ENCODE results near the gene FGF3.
"Not testable (repeated sequence)": the region's sequence is repeated elsewhere in the genome, so short reads cannot be mapped to it uniquely, and the experiment has no call there.

FGF3 gene

DNA sequence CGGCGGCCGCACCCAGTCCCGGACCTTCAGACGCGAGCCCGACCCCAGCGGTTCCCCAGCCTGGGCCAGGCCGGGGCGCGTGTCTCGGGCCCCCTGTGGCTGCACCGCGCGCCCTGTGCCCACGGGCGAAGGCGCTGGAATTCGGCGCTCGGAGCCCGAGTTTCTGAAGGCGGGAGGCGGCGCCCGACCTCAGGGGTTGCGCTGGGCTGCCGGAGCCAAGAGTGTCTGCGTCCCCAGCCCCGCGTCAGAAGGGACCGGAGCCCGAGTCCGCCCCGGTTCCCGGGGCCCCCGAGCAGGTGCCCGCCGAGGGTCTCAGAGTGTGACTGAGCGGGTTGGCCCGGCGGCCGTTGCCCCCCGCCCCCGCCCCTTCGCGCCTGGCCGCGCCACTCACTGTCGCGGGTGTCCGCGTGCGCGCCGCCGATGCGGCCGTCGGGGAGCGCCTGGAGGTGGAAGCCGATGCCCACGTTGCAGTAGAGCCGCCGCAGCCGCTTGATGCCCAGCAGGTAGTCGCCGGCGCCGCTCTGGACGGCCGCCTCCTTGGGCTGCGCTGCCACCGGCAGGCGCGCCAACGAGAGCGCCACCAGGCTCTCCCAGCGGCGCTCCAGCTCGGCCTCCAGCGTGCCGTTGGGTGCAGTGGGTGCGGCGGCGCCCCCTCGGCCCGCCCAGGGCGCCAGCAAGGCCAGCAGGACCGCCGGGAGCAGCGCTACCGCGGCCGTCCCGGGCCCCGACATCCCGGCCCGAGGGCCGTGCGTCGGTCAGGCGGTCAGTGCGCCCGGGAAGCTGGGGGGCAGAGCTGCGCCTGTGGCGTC, 44.7 kb downstream of the FGF3 start:
- DNase-seq (ENCODE audit: low read depth): no peak
- TF ChIP-seq, protein P1, sequence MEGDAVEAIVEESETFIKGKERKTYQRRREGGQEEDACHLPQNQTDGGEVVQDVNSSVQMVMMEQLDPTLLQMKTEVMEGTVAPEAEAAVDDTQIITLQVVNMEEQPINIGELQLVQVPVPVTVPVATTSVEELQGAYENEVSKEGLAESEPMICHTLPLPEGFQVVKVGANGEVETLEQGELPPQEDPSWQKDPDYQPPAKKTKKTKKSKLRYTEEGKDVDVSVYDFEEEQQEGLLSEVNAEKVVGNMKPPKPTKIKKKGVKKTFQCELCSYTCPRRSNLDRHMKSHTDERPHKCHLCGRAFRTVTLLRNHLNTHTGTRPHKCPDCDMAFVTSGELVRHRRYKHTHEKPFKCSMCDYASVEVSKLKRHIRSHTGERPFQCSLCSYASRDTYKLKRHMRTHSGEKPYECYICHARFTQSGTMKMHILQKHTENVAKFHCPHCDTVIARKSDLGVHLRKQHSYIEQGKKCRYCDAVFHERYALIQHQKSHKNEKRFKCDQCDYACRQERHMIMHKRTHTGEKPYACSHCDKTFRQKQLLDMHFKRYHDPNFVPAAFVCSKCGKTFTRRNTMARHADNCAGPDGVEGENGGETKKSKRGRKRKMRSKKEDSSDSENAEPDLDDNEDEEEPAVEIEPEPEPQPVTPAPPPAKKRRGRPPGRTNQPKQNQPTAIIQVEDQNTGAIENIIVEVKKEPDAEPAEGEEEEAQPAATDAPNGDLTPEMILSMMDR (IDR thresholded peaks at IDR 0.05; ENCODE audit: low read length, missing control alignments): no peak
- no peak overlapping the region for H3K4me3 ChIP-seq (replicated peaks; ENCODE audit: low read depth, low read length)

- DNase-seq (ENCODE audit: low read depth): no peak
- H3K4me3 ChIP-seq (replicated peaks; ENCODE audit: low read depth, low read length): no peak overlapping the region
- TF ChIP-seq, protein P1 (IDR thresholded peaks at IDR 0.05; ENCODE audit: low read length, missing control alignments): no peak
Measured at GRCh38 chr11:69773626-69774353, 45.4 kb downstream of the FGF3 start.

GRCh38 chr11:69771466-69771865, 47.8 kb downstream of the FGF3 start:
- no peak for DNase-seq (ENCODE audit: low read depth)
- TF ChIP-seq, protein P1 (IDR thresholded peaks at IDR 0.05; ENCODE audit: low read length, missing control alignments): no peak
- no peak overlapping the region for H3K4me3 ChIP-seq (replicated peaks; ENCODE audit: low read depth, low read length)

GRCh38 chr11:69770540-69770939, 48.7 kb downstream of the FGF3 start:
- DNase-seq (ENCODE audit: low read depth): no peak
- TF ChIP-seq, protein P1 (IDR thresholded peaks at IDR 0.05; ENCODE audit: low read length, missing control alignments): no peak
- no peak overlapping the region for H3K4me3 ChIP-seq (replicated peaks; ENCODE audit: low read depth, low read length)

DNA sequence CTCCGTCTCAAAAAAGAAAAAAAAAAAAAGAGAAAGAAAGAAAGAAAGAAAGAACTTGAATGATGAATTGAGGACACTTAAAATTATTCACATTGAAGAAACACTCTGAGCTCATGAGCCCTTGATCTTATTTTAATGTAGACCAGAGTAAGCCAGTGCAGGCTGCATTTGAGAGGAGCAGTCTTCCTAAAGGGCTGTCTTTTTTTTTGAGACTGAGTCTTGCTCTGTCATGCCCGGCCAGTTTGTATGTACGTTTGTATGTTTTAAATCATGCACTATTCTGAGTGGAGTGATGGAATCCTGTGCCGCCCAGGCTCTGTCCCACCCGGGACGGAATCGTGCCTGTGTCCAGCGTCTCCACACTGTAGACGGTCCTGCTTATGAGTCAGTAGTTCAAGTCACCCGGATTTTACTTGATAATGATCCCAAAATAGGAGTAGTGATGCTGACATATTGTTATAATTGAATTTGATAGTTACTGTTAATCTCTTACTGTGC, 53.7 kb downstream of the FGF3 start:
- TF ChIP-seq, protein P1 (IDR thresholded peaks at IDR 0.05; ENCODE audit: low read length, missing control alignments): no peak
- H3K4me3 ChIP-seq (replicated peaks; ENCODE audit: low read depth, low read length): no peak overlapping the region
- no peak for DNase-seq (ENCODE audit: low read depth)

GRCh38 chr11:69764918-69765317, 54.3 kb downstream of the FGF3 start:
- not testable (repeated sequence) for H3K4me3 ChIP-seq (replicated peaks; ENCODE audit: low read depth, low read length); DNase-seq (ENCODE audit: low read depth)

GRCh38 chr11:69760319-69760718, 58.9 kb downstream of the FGF3 start:
- TF ChIP-seq, protein P1 (IDR thresholded peaks at IDR 0.05; ENCODE audit: low read length, missing control alignments): no peak
- no peak for DNase-seq (ENCODE audit: low read depth)
- no peak overlapping the region for H3K4me3 ChIP-seq (replicated peaks; ENCODE audit: low read depth, low read length)
